ENCODE measurements around the gene CACNG6.

DNA sequence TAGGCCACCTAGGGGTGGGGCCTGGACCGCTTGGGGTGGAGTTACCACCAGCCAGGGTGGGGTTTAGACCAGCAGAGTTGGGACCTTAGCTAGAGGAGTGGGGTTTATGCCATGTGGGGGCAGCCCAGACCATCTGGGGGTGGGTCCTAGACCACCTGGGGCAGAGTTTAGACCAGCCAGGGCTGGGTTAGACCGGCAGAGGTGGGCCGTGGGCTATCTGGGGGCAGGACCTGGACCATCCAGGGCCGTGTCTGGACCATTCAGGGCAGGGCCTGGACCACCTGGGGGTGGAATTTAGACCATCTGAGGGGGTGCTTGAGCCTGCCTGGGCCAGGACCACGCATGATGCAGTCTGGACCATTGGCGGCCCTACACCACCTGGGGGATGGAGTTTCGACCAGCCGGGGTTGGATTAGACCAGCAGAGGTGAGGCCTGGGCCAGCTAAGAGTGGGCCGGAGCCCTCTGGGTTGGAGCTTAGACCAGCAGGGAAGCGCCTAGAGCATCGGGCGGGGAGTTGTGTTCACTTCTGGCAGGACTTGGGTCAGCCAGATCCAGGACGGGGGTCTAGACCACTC is 10.0 kb upstream of the CACNG6 start:
- TF ChIP-seq, protein P1, sequence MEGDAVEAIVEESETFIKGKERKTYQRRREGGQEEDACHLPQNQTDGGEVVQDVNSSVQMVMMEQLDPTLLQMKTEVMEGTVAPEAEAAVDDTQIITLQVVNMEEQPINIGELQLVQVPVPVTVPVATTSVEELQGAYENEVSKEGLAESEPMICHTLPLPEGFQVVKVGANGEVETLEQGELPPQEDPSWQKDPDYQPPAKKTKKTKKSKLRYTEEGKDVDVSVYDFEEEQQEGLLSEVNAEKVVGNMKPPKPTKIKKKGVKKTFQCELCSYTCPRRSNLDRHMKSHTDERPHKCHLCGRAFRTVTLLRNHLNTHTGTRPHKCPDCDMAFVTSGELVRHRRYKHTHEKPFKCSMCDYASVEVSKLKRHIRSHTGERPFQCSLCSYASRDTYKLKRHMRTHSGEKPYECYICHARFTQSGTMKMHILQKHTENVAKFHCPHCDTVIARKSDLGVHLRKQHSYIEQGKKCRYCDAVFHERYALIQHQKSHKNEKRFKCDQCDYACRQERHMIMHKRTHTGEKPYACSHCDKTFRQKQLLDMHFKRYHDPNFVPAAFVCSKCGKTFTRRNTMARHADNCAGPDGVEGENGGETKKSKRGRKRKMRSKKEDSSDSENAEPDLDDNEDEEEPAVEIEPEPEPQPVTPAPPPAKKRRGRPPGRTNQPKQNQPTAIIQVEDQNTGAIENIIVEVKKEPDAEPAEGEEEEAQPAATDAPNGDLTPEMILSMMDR (IDR thresholded peaks at IDR 0.05; ENCODE audit: low read depth, low read length) = no peak
- no peak for TF ChIP-seq EZH2phosphoT487 (IDR thresholded peaks at IDR 0.05; ENCODE audit: low read depth)

All from OCI-LY3 (cell line).